Activated CD8-positive, alpha-beta T cell treated with anti-CD3 and anti-CD28 coated beads for 36 hours (primary cell): ENCODE measurements around the gene MAP1LC3C. TPM values are rescaled to one million over a fixed set of nuclear protein-coding genes. Genes with fewer than 3 reads are reported as not detected.

Experiments used
- ATAC-seq: fragments of 200-7000 bp; cut with Tn5 transposase; one replicate; pipeline ENCODE4 v1.10.0; 2021; ENCODE audit warnings: mild to moderate bottlenecking, moderate library complexity
- CTCF ChIA-PET: fragments of 350-600 bp; sonication (Branson Sonifier 250); formaldehyde crosslinking; loops from one replicate; lab custom pipeline; 2021; ENCODE audit warnings: antibody characterized with exemption; lab: Charles Lee
- POLR2A ChIA-PET: fragments of 350-600 bp; sonication (Branson Sonifier 250); formaldehyde crosslinking; loops from one replicate; lab custom pipeline; 2021; ENCODE audit warnings: antibody characterized with exemption; lab: Charles Lee
- DNase-seq: peaks from one replicate; pipeline ENCODE4 v3.0.0-alpha.2; 2020
- H3K27ac Mint-ChIP-seq: one replicate; pipeline ENCODE4 v1.8.0; 2021; ENCODE audit warnings: mild to moderate bottlenecking, mixed read lengths
- H3K27me3 Mint-ChIP-seq: one replicate; pipeline ENCODE4 v1.8.0; 2021; ENCODE audit warnings: mixed read lengths
- H3K36me3 Mint-ChIP-seq: one replicate; pipeline ENCODE4 v1.8.0; 2021; ENCODE audit warnings: low read depth, mixed read lengths
- H3K4me1 Mint-ChIP-seq: one replicate; pipeline ENCODE4 v1.8.0; 2021; ENCODE audit warnings: low read depth, mixed read lengths
- H3K4me3 Mint-ChIP-seq: one replicate; pipeline ENCODE4 v1.8.0; 2021; ENCODE audit warnings: mild to moderate bottlenecking, moderate library complexity, mixed read lengths
- H3K9me3 Mint-ChIP-seq: one replicate; pipeline ENCODE4 v1.8.0; 2021; ENCODE audit warnings: mixed read lengths
- intact Hi-C: fragments of 100-400 bp; cut with micrococcal nuclease; formaldehyde crosslinking; loops from one replicate; pipeline ENCODE4 v1.10.0; 2022
- total RNA-seq, 2 experiments: library from RNA; stranded (reverse); gene quantifications; one replicate each; pipeline ENCODE4 v1.2.3, GENCODE V29; 2021
- TF ChIP-seq, protein P1 (sequence below): fragments of 200-600 bp; IDR thresholded peaks from one replicate; pipeline ENCODE4 v1.8.0; 2022; ENCODE audit warnings: antibody characterized with exemption, mild to moderate bottlenecking

The MAP1LC3C gene
- total RNA-seq, 2 experiments from 2014 or later, result not detected

DNA sequence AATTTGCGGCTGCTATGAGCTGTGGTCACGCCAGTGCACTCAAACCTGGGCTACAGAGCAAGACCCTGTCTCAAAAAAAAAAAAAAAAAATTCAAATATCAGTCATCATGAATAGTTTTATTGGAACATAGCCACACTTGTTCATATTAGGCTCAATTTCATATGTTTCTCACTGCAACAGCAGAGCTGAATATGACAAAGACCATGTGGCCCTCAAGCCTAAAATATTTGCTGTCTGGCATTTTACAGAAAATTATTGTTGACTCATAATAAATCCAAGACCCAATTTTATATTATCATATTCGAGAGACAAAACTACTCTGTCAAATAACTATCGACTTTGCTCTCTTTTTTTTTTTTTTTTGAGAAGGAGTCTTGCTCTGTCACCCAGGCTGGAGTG is 30.3 kb downstream of the MAP1LC3C start:
- intact Hi-C loops, result no loop called here
- no peaks in the 10 kb centered on the region for H3K36me3 Mint-ChIP-seq
- ATAC-seq (no peak), DNase-seq (no peak)
- H3K27ac Mint-ChIP-seq, result no peak overlapping the region
- H3K4me1 Mint-ChIP-seq, result no peaks in the 10 kb centered on the region
- H3K27me3 Mint-ChIP-seq, result peaks cover 2% of the 10 kb centered on the region
- no peak overlapping the region for H3K4me3 Mint-ChIP-seq
- no peaks in the 10 kb centered on the region for H3K9me3 Mint-ChIP-seq
- POLR2A ChIA-PET, result interaction anchor here (0.8 kb wide), 1 partner anchor 11 kb away, joined by 3 read pairs; the partner anchor contains the start of gene BECN2
- TF ChIP-seq, protein P1, sequence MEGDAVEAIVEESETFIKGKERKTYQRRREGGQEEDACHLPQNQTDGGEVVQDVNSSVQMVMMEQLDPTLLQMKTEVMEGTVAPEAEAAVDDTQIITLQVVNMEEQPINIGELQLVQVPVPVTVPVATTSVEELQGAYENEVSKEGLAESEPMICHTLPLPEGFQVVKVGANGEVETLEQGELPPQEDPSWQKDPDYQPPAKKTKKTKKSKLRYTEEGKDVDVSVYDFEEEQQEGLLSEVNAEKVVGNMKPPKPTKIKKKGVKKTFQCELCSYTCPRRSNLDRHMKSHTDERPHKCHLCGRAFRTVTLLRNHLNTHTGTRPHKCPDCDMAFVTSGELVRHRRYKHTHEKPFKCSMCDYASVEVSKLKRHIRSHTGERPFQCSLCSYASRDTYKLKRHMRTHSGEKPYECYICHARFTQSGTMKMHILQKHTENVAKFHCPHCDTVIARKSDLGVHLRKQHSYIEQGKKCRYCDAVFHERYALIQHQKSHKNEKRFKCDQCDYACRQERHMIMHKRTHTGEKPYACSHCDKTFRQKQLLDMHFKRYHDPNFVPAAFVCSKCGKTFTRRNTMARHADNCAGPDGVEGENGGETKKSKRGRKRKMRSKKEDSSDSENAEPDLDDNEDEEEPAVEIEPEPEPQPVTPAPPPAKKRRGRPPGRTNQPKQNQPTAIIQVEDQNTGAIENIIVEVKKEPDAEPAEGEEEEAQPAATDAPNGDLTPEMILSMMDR, result no peak
- CTCF ChIA-PET, result interaction anchor here (1.2 kb wide), 2 partner anchors 17 to 30 kb away, joined by 3 to 5 read pairs; partner anchors contain the start of gene MAP1LC3C

DNA sequence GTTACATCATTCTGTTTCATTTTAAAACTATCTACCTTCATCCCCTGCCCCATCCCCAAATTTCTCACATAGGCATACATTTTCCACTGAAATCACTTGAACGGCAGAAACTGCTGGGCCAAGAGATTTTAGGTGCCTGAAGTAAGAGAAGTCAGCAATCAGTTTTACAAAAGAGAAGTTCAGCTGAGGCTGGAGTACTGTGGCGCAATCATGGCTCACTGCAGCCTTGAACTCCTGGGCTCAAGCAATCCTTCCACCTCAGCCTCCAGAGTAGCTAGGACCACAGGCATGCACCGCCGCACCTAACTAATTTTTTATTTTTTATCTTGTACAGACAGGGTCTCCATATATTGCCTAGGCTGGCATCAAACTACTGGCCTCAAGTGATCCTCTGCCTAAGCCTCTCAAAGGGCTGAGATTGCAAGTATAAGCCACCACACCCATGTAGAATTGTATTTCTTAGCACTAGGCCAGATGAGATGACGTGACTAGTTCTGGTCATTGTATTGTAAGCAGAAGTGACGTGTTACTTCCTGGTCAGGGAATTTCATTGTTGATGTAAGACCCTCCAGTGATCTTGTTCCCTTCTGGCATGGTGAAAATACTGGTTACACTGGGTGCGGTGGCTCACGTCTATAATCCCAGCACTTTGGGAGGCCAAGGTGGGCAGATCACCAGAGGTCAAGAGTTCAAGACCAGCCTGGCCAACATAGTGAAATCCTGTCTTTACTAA is 34.2 kb downstream of the MAP1LC3C start:
- TF ChIP-seq, protein P1, result no peak
- H3K36me3 Mint-ChIP-seq, result no peaks in the 10 kb centered on the region
- no peak overlapping the region for H3K4me3 Mint-ChIP-seq
- H3K27ac Mint-ChIP-seq, result no peak overlapping the region
- no peaks in the 10 kb centered on the region for H3K27me3 Mint-ChIP-seq
- intact Hi-C loops, result no loop called here
- ChIA-PET POLR2A (no interaction called here), CTCF (no interaction called here)
- no peaks in the 10 kb centered on the region for H3K9me3 Mint-ChIP-seq
- no peak for ATAC-seq
- no peaks in the 10 kb centered on the region for H3K4me1 Mint-ChIP-seq
- no peak for DNase-seq

DNA sequence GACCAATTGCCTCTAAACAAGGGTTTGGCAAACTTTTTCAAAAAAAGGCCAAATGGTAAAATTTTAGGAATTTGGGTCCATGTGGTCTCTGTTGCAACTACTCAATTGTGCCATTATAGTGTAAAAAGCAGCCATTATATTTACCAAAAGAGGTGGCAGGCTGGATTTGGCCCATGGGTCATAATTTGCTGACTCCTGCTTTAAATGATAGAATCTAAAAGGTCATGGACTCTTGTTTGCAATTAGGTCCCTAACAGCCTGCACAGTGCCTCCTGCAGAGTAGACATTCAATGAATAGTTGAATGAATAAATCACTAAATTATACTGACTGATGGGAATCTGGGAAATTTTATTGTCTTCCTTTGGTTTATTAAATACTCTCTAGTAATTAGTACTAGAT is 35.2 kb downstream of the MAP1LC3C start:
- intact Hi-C loops, result no loop called here
- ATAC-seq (no peak), DNase-seq (no peak)
- no peaks in the 10 kb centered on the region for H3K36me3 Mint-ChIP-seq
- ChIA-PET CTCF (no interaction called here), POLR2A (no interaction called here)
- H3K9me3 Mint-ChIP-seq, result no peaks in the 10 kb centered on the region
- H3K27me3 Mint-ChIP-seq, result no peaks in the 10 kb centered on the region
- no peak overlapping the region for H3K27ac Mint-ChIP-seq
- H3K4me3 Mint-ChIP-seq, result no peak overlapping the region
- H3K4me1 Mint-ChIP-seq, result no peaks in the 10 kb centered on the region
- TF ChIP-seq, protein P1, result no peak

DNA sequence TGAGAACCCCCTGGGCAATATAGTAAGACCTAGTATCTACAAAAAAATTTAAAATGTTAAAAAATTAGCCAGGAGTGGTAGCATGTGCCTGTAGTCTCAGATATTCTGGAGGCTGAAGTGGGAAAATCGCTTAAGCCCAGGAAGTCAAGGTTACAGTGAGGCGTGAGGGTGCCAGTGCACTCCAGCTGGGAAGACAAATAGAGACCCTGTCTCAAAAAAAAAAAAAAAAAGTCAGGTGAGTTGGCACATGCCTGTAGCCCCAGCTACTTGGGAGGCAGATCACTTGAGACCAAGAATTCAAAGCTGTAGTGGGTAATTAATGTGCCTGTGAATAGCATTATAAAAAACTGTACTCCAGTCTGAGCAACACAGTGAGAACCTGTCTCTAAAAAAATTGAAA is 36.7 kb downstream of the MAP1LC3C start:
- Mint-ChIP-seq H3K27ac (no peak overlapping the region), H3K27me3 (no peaks in the 10 kb centered on the region), H3K36me3 (no peaks in the 10 kb centered on the region), H3K4me1 (no peaks in the 10 kb centered on the region), H3K4me3 (no peak overlapping the region), H3K9me3 (no peaks in the 10 kb centered on the region)
- DNase-seq, result no peak
- CTCF ChIA-PET, result no interaction called here
- ATAC-seq, result no peak
- TF ChIP-seq, protein P1, result no peak
- intact Hi-C loops, result no loop called here
- POLR2A ChIA-PET, result no interaction called here

DNA sequence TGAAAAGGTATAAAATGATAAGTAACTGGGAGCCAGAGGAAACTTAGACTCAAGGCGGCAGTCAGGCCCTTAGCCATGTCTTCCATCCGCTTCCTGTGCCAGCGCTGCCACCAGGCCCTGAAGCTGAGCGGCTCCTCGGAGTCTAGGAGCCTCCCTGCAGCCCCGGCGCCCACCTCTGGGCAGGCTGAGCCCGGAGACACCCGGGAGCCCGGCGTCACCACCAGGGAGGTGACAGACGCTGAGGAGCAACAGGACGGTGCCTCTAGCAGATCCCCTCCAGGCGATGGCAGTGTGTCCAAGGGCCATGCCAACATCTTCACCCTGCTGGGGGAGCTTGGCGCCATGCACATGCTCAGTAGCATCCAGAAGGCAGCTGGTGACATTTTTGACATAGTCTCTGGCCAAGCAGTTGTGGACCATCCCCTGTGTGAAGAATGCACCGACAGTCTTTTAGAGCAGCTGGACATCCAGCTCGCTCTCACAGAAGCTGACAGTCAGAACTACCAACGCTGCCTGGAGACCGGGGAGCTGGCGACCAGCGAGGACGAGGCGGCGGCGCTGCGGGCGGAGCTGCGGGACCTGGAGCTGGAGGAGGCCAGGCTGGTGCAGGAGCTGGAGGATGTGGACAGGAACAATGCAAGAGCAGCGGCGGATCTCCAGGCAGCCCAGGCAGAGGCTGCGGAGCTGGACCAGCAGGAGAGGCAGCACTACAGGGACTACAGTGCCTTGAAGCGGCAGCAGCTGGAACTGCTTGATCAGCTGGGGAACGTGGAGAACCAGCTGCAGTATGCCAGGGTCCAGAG is 41.0 kb downstream of the MAP1LC3C start, which contains the start of gene BECN2:
BECN2 (plus strand) TSS at position 76 of the 803 bp plus-strand sequence; CDS start at position 76, 0 bp downstream.
- intact Hi-C loops, result no loop called here
- Mint-ChIP-seq H3K27me3 (no peaks in the 10 kb centered on the region), H3K4me1 (no peaks in the 10 kb centered on the region), H3K9me3 (no peaks in the 10 kb centered on the region), H3K36me3 (no peaks in the 10 kb centered on the region), H3K4me3 (no peak within 1 kb of the TSS), H3K27ac (no peak within 1 kb of the TSS)
- TF ChIP-seq, protein P1, result no peak
- DNase-seq (no peak), ATAC-seq (no peak)
- ChIA-PET CTCF (no interaction called here), POLR2A (interaction anchor here (0.6 kb wide), 1 partner anchor 10 kb away, joined by 3 read pairs; no protein-coding TSS in a partner anchor)
